Bronchial epithelial cell (primary cell): Measurements from ENCODE around the gene CXCR3. TPM values are rescaled to one million over a fixed set of nuclear protein-coding genes. Genes with fewer than 3 reads are reported as not detected.

Source experiments
- DNase-seq: peaks from one replicate; pipeline ENCODE4 v3.0.0-alpha.2; 2010; ENCODE audit warnings: low read depth
- FAIRE-seq: peaks from 2 replicates; lab custom pipeline; 2011; peaks lifted over from hg19 to GRCh38; lab: Jason Lieb, UNC
- H3K27me3 ChIP-seq: 2 replicates; pipeline ENCODE4 v1.5.1; 2011; ENCODE audit warnings: low read length; ENCODE audit not compliant: control insufficient read depth, insufficient read depth
- H3K36me3 ChIP-seq: 2 replicates; pipeline ENCODE4 v1.5.1; 2011; ENCODE audit warnings: low read length; ENCODE audit not compliant: control insufficient read depth, insufficient read depth
- H3K4me3 ChIP-seq: 2 replicates; pipeline ENCODE4 v1.5.1; 2011; ENCODE audit warnings: mild to moderate bottlenecking, low read depth, low read length, control low read depth
- total RNA-seq: library from RNA; depleted of rRNA; stranded (reverse); fragments of >200 nt; gene quantifications from 2 replicates; pipeline ENCODE4 v1.2.1, GENCODE V29; 2014
- TF ChIP-seq, protein P1 (sequence below): IDR thresholded peaks from 2 replicates; pipeline ENCODE4 v1.5.1; 2011; ENCODE audit warnings: mild to moderate bottlenecking, moderate library complexity, low read length, control low read depth, inconsistent platforms; ENCODE audit not compliant: insufficient read depth, severe bottlenecking

Gene CXCR3
- total RNA-seq, 1 donor from 2014 or later, result not detected

DNA sequence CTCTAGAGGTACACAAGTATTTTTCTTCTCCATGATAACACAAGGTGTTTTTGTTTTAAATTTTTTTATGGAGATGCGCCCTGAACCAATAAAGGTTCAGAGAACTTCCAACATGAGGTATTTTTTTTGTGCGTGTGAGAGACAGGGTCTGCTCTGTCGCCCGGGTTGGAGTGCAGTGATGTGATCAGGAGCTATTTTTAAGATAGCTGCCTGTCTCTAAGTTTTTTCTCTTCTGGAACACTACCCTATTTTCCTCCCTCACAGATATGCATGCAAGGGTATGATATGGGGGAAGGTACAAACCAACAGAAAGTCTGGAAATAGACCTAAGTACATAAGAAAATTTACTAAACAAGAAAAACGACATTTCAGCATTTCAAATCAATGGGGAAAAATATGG is 37.1 kb downstream of the CXCR3 start:
- FAIRE-seq (no peak), DNase-seq (no peak)
- TF ChIP-seq, protein P1, sequence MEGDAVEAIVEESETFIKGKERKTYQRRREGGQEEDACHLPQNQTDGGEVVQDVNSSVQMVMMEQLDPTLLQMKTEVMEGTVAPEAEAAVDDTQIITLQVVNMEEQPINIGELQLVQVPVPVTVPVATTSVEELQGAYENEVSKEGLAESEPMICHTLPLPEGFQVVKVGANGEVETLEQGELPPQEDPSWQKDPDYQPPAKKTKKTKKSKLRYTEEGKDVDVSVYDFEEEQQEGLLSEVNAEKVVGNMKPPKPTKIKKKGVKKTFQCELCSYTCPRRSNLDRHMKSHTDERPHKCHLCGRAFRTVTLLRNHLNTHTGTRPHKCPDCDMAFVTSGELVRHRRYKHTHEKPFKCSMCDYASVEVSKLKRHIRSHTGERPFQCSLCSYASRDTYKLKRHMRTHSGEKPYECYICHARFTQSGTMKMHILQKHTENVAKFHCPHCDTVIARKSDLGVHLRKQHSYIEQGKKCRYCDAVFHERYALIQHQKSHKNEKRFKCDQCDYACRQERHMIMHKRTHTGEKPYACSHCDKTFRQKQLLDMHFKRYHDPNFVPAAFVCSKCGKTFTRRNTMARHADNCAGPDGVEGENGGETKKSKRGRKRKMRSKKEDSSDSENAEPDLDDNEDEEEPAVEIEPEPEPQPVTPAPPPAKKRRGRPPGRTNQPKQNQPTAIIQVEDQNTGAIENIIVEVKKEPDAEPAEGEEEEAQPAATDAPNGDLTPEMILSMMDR, result no peak
- H3K4me3 ChIP-seq, result no peak overlapping the region
- H3K36me3 ChIP-seq, result no peaks in the 10 kb centered on the region
- no peaks in the 10 kb centered on the region for H3K27me3 ChIP-seq

DNA sequence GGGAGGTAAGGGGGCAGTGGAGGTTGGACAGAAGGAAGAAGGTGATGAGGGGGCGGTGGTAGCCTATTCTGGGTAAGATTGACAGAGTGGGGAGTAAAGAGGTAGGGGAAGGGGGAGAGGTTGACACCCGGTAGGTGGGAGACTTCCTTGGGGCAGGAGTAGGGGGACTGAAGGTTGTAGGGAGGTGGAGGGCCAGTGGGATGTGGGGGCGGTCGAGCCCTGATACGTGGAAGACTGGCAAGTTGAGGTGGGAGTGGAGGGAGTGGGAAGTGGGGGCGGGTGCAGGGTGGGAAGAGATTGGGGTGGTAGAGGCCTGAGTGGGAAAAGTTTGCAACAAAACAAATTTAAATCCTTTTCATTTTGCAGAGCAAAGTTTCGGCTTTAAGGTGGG is 38.3 kb downstream of the CXCR3 start:
- FAIRE-seq, result no peak
- Histone ChIP-seq H3K4me3 (no peak overlapping the region), H3K27me3 (no peaks in the 10 kb centered on the region), H3K36me3 (no peaks in the 10 kb centered on the region)
- TF ChIP-seq, protein P1, result no peak
- DNase-seq, result no peak

DNA sequence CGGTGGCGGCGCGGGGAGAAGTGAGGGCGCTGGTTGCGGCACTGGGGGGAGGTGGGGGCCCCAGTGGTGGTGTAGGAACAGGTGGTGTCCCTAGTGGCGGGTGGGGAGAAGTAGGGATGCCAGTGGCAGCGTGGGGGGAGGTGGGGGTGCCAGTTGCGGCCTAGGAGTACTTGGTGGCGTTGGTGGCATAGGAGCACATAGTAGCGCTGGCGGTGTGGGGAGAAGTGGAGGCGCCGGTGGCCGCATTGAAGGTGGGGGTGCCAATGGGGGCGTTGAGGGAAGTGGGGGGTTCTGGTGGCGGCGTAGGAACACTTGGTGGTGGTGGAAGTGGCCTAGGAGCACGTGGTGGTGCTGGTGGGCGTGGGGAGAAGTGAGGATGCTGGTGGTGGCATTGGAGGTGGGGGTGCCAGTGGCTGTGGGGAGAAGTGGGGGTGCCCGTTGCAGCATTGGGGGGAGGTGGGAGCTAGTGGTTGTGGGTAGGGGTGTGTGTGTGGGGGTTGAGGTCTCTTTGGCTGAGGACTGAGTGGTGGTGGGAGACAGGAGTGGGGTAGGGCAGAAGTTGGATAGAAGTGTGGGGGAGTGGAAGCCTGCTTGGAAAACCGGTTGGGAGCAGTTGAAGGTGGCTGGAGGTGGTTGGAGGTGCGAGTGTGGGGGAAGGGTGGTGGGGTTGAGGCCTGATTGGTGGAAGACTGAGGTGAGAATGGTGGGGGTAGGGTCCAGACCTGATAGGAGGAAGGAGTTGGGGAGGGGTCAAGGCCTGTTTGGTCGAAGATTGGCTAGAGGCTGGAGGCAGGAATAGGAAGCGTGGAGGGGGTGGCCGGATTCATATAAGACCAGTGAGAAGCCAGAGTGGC is 38.9 kb downstream of the CXCR3 start:
- no peaks in the 10 kb centered on the region for H3K36me3 ChIP-seq
- TF ChIP-seq, protein P1, result no peak
- no peak for FAIRE-seq

DNA sequence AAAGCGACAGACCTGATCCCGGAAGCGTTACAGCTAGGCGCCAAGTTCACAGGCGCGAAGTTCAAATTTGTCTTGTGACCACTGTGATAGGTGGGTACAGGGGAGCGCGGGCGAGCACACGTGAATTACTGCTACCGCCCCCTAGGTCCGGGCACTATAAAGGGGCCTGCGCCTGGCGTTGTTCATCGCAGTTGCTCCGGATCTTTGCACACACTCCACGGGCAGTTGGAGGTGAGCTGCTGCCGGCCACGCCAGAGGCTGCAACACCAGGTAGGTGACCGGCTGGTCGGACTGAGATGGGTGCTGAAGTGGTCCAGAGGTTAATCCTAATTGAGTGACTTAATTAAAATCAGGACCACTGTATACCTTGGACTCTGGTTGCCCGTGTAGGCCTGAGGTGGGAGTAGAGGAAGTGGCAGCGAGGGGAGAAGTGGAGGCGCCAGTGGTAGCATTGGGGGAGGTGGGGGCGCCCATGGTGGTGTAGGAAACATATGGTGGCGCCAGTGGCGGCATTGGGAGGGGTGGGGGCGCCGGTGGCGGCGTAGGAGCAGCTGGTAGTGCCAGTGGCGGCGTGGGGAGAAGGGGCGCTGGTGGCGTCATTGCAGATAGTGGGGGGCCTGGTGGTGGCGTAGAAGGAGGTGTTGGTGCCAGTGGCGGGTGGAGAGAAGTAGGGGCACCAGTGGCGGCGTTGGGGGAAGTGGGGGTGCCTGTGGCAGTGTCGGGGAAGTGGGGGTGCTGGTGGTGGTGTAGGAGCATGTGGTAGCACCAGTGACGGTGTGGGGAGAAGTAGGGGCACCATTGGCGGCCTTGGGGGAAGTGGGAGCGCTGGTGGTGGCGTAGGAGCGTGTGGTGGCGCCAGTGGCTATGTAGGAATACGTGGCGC is 39.8 kb downstream of the CXCR3 start, which contains the start of gene GCNA:
GCNA (plus strand) TSS at position 185 of the 883 bp plus-strand sequence. CDS start 2,385 bp downstream, outside the sequence.
- Histone ChIP-seq H3K4me3 (no peak within 1 kb of the TSS), H3K36me3 (peaks cover 2% of the 10 kb centered on the region), H3K27me3 (no peaks in the 10 kb centered on the region)
- DNase-seq, result no peak
- TF ChIP-seq, protein P1, result no peak
- FAIRE-seq, result no peak

More for the DNA sequence above, 38.9 kb downstream of the CXCR3 start:
- no peaks in the 10 kb centered on the region for H3K27me3 ChIP-seq
- no peak for DNase-seq
- no peak overlapping the region for H3K4me3 ChIP-seq

DNA sequence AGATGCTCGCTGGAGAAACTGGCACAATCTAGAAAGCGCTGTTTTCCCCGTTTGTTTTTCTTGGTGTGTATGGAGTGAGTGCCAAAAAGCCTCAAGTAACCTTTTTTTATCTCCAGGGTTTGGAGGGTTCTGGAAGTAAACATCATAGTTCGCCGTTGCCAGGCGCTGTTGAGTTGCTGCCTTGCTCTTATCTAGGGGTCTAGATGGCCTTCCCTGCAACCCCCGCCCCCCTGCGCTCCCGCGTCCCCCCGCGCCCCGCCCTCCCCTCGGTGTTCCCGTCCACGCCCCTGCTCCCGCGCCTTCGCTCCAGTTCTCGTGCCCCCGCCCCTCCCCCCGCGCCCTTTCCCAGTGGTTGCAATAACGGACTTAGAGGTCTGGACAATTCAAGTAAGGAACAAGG is 40.6 kb downstream of the CXCR3 start:
- Histone ChIP-seq H3K36me3 (peaks cover 4% of the 10 kb centered on the region), H3K27me3 (no peaks in the 10 kb centered on the region), H3K4me3 (no peak overlapping the region)
- TF ChIP-seq, protein P1, result no peak
- no peak for DNase-seq
- FAIRE-seq, result no peak
